ENCODE results near the gene NRP1. TPM values are rescaled to one million over a fixed set of nuclear protein-coding genes. Genes with fewer than 3 reads are reported as not detected.

The NRP1 gene
- polyA plus RNA-seq, 2 of the 4 experiments (the other 2 are of a cell fraction) = 121 to 259 TPM

GRCh38 chr10:33373263-33373662, 38.8 kb upstream of the NRP1 start:
- DNase-seq (ENCODE audit: low read depth in 1 of 2, low spot score in 1 of 2) (no peak), FAIRE-seq (no peak), ATAC-seq (no peak)
- no peak overlapping the region for H3K27ac ChIP-seq
- no peak overlapping the region for H3K4me3 ChIP-seq
- ChIA-PET POLR2A (no interaction called here), CTCF (interaction anchor here (1.1 to 1.2 kb wide), 2 partner anchors 8 to 10 kb away, joined by 3 read pairs; no protein-coding TSS in a partner anchor)
- peaks cover 13% of the 10 kb centered on the region for H3K4me1 ChIP-seq
- WGBS (ENCODE audit: missing lambda C conversion rate) = 100% methylated on average over 2 of the region's 2 CpGs
- no peak overlapping the region for H3K4me2 ChIP-seq
- TF ChIP-seq RAD21 (conservative IDR thresholded peaks at IDR 0.05 in 1 of 2, IDR thresholded peaks at IDR 0.05 in 1 of 2) (no peak), ZC3H11A (IDR thresholded peaks at IDR 0.05) (no peak), BCL3 (IDR thresholded peaks at IDR 0.05) (no peak), HOXB13 (CRISPR knock-in tag; IDR thresholded peaks at IDR 0.05; ENCODE audit: low read depth) (no peak), EHMT2 (IDR thresholded peaks at IDR 0.05; ENCODE audit: low read depth) (no peak), JUNB (IDR thresholded peaks at IDR 0.05) (no peak), ZNF302 (CRISPR knock-in tag; IDR thresholded peaks at IDR 0.05) (no peak), NFE2L2 (conservative IDR thresholded peaks at IDR 0.05; ENCODE audit: low read length) (no peak), NR3C1 (IDR thresholded peaks at IDR 0.05) (no peak), TFCP2L1 (CRISPR knock-in tag; IDR thresholded peaks at IDR 0.05) (no peak), USF2 (IDR thresholded peaks at IDR 0.05) (no peak), SMC3 (IDR thresholded peaks at IDR 0.05) (no peak), TP53 (CRISPR knock-in tag; IDR thresholded peaks at IDR 0.05) (no peak), POLR2A (IDR thresholded peaks at IDR 0.05; ENCODE audit: low read length) (no peak), REST (IDR thresholded peaks at IDR 0.05) (no peak), MAX (IDR thresholded peaks at IDR 0.05) (no peak), FOSB (CRISPR knock-in tag; IDR thresholded peaks at IDR 0.05) (no peak), RCOR1 (IDR thresholded peaks at IDR 0.05; ENCODE audit: low read depth, low read length) (no peak), HEYL (CRISPR knock-in tag; IDR thresholded peaks at IDR 0.05) (no peak), HMGXB4 (CRISPR knock-in tag; IDR thresholded peaks at IDR 0.05; ENCODE audit: borderline replicate concordance) (no peak)
- 0 out of 3 replicates have a peak, but pooled peaks cover 7% of the 10 kb centered on the region for H3K9me3 ChIP-seq

- Histone ChIP-seq H3K4me1 (peaks cover 4% of the 10 kb centered on the region; the same call in 1 of the 3 replicates), H3K27ac (no peak overlapping the region), H3K4me3 (no peak overlapping the region), H3K9me3 (peaks cover 19% of the 10 kb centered on the region), H3K4me2 (no peak overlapping the region)
- WGBS (ENCODE audit: missing lambda C conversion rate) = 66% methylated on average over 4 of the region's 4 CpGs
- DNase-seq (ENCODE audit: low read depth in 1 of 2, low spot score in 1 of 2) (no peak), FAIRE-seq (peak; percentile 36), ATAC-seq (no peak)
- ChIA-PET CTCF (interaction anchor here (0.5 to 2.1 kb wide), 3 partner anchors 11 to 1756 kb away, joined by 3 to 9 read pairs (median 4); no protein-coding TSS in a partner anchor), POLR2A (no interaction called here)
- TF ChIP-seq ZSCAN20 (CRISPR knock-in tag; IDR thresholded peaks at IDR 0.05) (no peak), FOSL2 (IDR thresholded peaks at IDR 0.05) (no peak), FOSL2 (CRISPR knock-in tag; IDR thresholded peaks at IDR 0.05) (no peak), ELK1 (IDR thresholded peaks at IDR 0.05; ENCODE audit: low read depth, low read length) (no peak), ESRRA (IDR thresholded peaks at IDR 0.05; ENCODE audit: borderline replicate concordance, low read length) (no peak), ZFP36 (IDR thresholded peaks at IDR 0.05; ENCODE audit: borderline replicate concordance, partially characterized antibody) (no peak), CTCF (IDR thresholded peaks at IDR 0.05) (no peak), MAZ (IDR thresholded peaks at IDR 0.05; ENCODE audit: borderline replicate concordance, low read depth, low read length) (no peak), HDAC2 (IDR thresholded peaks at IDR 0.05) (no peak), KDM1A (IDR thresholded peaks at IDR 0.05; ENCODE audit: low read depth) (no peak)
These were observed 36.8 kb upstream of the NRP1 start for GRCh38 chr10:33371234-33371633.
